Measurements from ENCODE around the gene NUP214.

DNA sequence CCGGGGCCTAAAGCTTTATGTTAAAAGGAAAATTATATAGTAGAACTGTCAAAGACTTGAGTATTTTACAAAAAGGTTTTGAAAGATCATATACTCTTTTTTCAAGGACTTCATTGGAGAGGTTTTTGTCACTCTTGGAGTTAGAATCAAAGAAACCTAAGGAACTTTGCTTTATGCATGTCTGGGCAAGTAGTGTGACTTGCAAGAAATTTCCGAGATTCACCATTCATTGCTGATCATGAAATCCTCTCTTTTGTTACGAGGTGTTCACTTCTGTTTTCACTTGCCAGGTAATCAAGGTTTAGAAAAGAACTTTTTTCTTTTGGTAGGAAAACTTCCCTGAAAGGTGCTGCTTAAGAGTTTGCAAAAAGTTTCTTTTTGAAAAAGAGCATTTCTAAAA, 64.8 kb downstream of the NUP214 start:
- TF ChIP-seq, protein P1, sequence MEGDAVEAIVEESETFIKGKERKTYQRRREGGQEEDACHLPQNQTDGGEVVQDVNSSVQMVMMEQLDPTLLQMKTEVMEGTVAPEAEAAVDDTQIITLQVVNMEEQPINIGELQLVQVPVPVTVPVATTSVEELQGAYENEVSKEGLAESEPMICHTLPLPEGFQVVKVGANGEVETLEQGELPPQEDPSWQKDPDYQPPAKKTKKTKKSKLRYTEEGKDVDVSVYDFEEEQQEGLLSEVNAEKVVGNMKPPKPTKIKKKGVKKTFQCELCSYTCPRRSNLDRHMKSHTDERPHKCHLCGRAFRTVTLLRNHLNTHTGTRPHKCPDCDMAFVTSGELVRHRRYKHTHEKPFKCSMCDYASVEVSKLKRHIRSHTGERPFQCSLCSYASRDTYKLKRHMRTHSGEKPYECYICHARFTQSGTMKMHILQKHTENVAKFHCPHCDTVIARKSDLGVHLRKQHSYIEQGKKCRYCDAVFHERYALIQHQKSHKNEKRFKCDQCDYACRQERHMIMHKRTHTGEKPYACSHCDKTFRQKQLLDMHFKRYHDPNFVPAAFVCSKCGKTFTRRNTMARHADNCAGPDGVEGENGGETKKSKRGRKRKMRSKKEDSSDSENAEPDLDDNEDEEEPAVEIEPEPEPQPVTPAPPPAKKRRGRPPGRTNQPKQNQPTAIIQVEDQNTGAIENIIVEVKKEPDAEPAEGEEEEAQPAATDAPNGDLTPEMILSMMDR (IDR thresholded peaks at IDR 0.05; ENCODE audit: insufficient read depth, low read length, poor library complexity, severe bottlenecking) = no peak
- TF ChIP-seq EZH2phosphoT487 (conservative IDR thresholded peaks at IDR 0.05; ENCODE audit: low read length) = no peak

All from SU-DHL-6 (cell line).